ENCODE data around the gene AUTS2. TPM values are rescaled to one million over a fixed set of nuclear protein-coding genes. Genes with fewer than 3 reads are reported as not detected.

AUTS2 gene
- total and polyA plus RNA-seq, 10 of the 15 experiments (the other 5 are each of a cell fraction or from before 2014, with no cell fraction given): 6.4 to 55.6 (median 21.6) TPM

DNA sequence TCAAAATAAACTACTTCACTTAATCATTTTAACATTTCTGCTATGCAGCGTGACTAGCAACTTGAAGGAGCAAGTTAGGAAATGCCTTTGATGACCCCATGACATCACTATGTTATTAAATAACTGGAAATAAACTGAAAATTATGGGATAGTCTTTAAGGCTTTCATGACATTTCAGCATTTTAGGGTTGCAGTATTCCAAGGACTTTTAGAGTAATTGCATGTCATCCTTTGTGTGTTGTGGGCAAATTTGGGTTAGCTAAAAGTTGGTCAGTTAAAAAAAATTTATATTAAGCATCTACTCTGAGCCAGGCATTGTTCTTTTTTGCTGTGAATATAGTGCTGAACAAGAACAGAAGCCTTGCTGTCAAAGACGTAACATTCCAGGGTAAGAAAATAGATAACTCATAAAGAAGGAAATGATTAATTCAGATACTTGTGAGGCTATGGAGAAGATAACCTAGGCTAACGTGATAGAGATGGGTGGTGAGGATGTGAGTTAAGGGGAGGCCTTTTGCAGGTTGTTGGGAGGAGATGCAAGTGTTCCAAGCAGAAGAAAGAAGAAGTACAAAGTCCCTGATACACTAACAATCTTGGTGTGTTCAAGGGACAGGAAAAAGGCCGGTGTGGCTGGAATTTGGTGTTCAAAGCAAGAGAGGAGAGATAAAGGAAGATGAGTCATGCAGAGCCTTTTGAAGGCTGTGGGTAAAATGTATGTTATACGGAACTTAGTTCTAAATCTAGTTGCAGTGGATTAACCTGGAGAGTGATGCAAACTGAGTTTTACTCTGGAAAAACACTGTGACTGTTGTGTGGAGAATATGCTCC is 610.2 kb downstream of the AUTS2 start (continued):
- TF ChIP-seq ZBTB33 (IDR thresholded peaks at IDR 0.05) (no peak), NRF1 (conservative IDR thresholded peaks at IDR 0.05; ENCODE audit: low read depth, low read length) (no peak)

DNA sequence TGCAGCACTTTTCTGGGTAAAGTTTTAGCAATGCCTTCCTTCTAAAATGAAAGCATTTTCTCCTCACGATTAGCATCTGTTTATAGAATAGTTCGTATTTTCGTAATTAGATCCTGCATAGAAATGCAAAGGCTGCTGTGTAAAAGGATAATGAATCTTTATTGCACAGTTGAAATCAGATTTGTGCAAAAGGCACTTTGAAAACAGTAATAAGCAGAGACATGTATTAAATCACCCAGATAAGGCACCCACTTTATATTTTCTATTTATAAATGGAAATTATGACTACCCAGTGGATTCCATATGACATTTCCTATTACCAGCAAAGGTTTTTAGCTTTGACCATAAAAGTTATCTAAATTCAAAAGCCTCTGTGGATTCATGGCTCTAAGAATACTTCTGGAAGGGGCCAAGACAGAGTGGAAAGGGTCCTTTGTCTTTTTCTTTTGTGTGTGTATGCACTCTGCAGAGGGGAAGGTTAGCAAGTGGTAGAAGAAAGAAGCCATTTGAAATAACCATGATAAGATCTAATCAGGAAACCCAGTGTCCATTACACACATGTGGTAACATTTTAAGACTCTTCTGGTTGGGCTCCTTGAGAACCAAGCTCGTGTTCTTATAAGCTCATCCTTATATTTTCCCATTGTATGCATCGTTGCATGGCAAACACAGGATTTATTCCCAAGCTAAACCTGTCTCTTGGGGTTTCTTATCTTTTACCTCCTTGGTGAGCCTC is 612.1 kb downstream of the AUTS2 start:
- Histone ChIP-seq H3K4me3 (no peak overlapping the region), H3K9ac (ENCODE audit: control insufficient read depth, insufficient read depth, low read length) (no peak overlapping the region), H3K27ac (ENCODE audit: control insufficient read depth, insufficient read depth) (no peak overlapping the region), H3K36me3 (ENCODE audit: control insufficient read depth in 2 of 2, insufficient read depth in 2 of 2, low read length in 1 of 2) (no peaks in the 10 kb centered on the region), H3K4me2 (ENCODE audit: control insufficient read depth, insufficient read depth) (no peak overlapping the region), H3K9me3 (replicated peaks; ENCODE audit: control insufficient read depth, insufficient read depth, low read length) (no peaks in the 10 kb centered on the region), H3K27me3 (replicated peaks in 1 of 2; ENCODE audit: control insufficient read depth in 2 of 2, insufficient read depth in 2 of 2, low read length in 1 of 2) (no peaks in the 10 kb centered on the region), H3K4me1 (ENCODE audit: control insufficient read depth, insufficient read depth, low read length) (no peaks in the 10 kb centered on the region), H4K20me1 (ENCODE audit: control insufficient read depth, insufficient read depth) (no peaks in the 10 kb centered on the region), H3K79me2 (ENCODE audit: control insufficient read depth, insufficient read depth, low read length) (no peaks in the 10 kb centered on the region), H2AFZ (ENCODE audit: control insufficient read depth, low read depth, low read length) (no peak overlapping the region)
- in situ Hi-C loops (cut with MboI): no loop called here
- no peak for ATAC-seq
- 40% methylated on average over 5 of the region's 5 CpGs for WGBS (ENCODE audit: insufficient coverage, insufficient replicate concordance, low lambda C conversion rate, missing lambda C conversion rate)
- ChIA-PET RAD21 (ENCODE audit: unreplicated experiment) (no interaction called here), CTCF (interaction anchor here (0.7 to 1.4 kb wide), 2 partner anchors 16 to 20 kb away, joined by 3 read pairs; no protein-coding TSS in a partner anchor), POLR2A (no interaction called here), SMC1A (ENCODE audit: uncharacterized antibody, unreplicated experiment) (interaction anchor here (0.5 to 1.5 kb wide), 2 partner anchors 15 to 16 kb away, joined by 3 read pairs; no protein-coding TSS in a partner anchor)
- DNase-seq (ENCODE audit: low read depth, low spot score): no peak
- BruUV-seq (replicated peaks): no TSS peak
- no peak for FAIRE-seq
- no peak for TF ChIP-seq HDAC2 (IDR thresholded peaks at IDR 0.05)
- TF ChIP-seq TAF1 (IDR thresholded peaks at IDR 0.05; ENCODE audit: borderline replicate concordance, low read depth, low read length): no peak
- TF ChIP-seq CEBPB (IDR thresholded peaks at IDR 0.05; ENCODE audit: borderline replicate concordance in 1 of 2, low read depth in 2 of 2, low read length in 2 of 2): no peak
- no peak for TF ChIP-seq TBL1XR1 (IDR thresholded peaks at IDR 0.05; ENCODE audit: low read depth, low read length)
- intact Hi-C loops (cut with micrococcal nuclease; ENCODE audit: unreplicated experiment): no loop called here

All from GM12878 (cell line).